ENCODE measurements around the gene PCDHA5.
"Not testable (repeated sequence)": the region's sequence is repeated elsewhere in the genome, so short reads cannot be mapped to it uniquely, and the experiment has no call there.

PCDHA5 gene

DNA sequence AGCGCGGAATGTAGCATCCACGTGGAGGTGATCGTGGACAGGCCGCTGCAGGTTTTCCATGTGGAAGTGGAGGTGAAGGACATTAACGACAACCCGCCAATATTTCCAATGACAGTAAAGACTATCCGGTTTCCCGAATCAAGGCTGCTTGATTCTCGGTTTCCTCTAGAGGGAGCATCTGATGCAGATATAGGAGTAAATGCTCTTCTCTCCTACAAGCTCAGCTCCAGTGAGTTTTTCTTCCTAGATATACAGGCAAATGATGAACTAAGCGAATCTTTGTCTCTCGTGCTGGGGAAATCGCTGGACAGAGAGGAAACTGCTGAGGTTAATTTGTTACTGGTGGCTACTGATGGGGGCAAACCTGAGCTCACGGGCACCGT, 26.2 kb upstream of the PCDHA5 start:
- in situ Hi-C loops (cut with MboI; ENCODE audit: low sequenced_read_pairs, unreplicated experiment), result no loop called here
- TF ChIP-seq, protein P1, sequence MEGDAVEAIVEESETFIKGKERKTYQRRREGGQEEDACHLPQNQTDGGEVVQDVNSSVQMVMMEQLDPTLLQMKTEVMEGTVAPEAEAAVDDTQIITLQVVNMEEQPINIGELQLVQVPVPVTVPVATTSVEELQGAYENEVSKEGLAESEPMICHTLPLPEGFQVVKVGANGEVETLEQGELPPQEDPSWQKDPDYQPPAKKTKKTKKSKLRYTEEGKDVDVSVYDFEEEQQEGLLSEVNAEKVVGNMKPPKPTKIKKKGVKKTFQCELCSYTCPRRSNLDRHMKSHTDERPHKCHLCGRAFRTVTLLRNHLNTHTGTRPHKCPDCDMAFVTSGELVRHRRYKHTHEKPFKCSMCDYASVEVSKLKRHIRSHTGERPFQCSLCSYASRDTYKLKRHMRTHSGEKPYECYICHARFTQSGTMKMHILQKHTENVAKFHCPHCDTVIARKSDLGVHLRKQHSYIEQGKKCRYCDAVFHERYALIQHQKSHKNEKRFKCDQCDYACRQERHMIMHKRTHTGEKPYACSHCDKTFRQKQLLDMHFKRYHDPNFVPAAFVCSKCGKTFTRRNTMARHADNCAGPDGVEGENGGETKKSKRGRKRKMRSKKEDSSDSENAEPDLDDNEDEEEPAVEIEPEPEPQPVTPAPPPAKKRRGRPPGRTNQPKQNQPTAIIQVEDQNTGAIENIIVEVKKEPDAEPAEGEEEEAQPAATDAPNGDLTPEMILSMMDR (IDR thresholded peaks at IDR 0.05; ENCODE audit: borderline replicate concordance, control extremely low read depth, extremely low read depth, insufficient read depth, missing control alignments), result no peak
- DNase-seq (ENCODE audit: low spot score), result no peak

DNA sequence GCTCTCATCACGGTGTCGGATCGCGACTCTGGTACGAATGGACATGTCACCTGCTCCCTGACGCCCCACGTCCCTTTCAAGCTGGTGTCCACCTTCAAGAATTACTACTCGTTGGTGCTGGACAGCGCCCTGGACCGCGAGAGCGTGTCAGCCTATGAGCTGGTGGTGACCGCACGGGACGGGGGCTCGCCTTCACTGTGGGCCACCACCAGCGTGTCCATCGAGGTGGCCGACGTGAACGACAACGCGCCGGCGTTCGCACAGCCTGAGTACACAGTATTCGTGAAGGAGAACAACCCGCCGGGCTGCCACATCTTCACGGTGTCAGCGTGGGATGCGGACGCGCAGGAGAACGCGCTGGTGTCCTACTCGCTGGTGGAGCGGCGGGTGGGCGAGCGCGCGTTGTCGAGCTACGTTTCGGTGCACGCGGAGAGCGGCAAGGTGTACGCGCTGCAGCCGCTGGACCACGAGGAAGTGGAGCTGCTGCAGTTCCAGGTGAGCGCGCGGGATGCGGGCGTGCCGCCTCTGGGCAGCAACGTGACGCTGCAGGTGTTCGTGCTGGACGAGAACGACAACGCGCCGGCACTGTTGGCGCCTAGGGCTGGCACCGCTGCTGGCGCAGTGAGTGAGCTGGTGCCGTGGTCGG, 25.2 kb upstream of the PCDHA5 start:
- in situ Hi-C loops (cut with MboI; ENCODE audit: low sequenced_read_pairs, unreplicated experiment); DNase-seq (ENCODE audit: low spot score): not testable (repeated sequence)

DNA sequence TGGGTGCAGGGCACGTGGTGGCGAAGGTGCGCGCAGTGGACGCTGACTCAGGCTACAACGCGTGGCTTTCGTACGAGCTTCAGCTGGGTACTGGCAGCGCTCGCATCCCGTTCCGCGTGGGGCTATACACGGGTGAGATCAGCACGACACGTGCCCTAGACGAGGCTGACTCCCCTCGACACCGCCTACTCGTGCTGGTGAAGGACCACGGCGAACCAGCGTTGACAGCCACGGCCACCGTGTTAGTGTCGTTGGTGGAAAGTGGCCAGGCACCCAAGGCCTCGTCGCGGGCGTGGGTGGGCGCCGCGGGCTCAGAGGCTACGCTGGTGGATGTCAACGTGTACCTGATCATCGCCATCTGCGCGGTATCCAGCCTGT, 24.7 kb upstream of the PCDHA5 start:
- TF ChIP-seq, protein P1 (IDR thresholded peaks at IDR 0.05; ENCODE audit: borderline replicate concordance, control extremely low read depth, extremely low read depth, insufficient read depth, missing control alignments), result no peak
- DNase-seq (ENCODE audit: low spot score), result no peak
- in situ Hi-C loops (cut with MboI; ENCODE audit: low sequenced_read_pairs, unreplicated experiment), result no loop called here

DNA sequence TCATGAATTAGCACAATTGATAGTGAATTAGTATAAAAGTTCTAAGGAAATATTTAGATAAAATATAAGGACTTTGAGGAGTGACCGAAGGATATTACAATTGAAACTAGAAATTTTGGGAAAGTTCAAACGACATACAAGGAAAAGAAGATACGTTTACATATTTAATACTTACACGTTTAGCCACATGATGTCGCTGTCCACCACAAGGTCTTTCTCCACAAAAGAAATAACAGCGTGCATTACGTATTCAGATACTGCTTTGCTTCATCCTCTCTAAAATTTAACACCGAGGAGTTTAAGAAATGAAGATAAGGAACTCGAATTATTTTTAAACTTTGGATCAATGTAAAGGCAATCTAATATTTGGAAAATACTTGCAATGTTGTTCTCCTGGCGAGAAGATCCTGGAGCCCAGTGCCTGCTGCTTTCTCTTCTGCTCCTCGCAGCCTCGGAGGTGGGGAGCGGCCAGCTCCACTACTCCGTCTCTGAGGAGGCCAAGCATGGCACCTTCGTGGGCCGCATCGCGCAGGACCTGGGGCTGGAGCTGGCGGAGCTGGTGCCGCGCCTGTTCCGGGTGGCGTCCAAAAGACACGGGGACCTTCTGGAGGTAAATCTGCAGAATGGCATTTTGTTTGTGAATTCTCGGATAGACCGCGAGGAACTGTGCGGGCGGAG, 20.5 kb upstream of the PCDHA5 start, which contains the start of gene PCDHA3:
Gene PCDHA3, plus strand, starts transcription at position 242 of the 678 bp plus-strand sequence.
- in situ Hi-C loops (cut with MboI; ENCODE audit: low sequenced_read_pairs, unreplicated experiment), result no loop called here
- TF ChIP-seq, protein P1 (IDR thresholded peaks at IDR 0.05; ENCODE audit: borderline replicate concordance, control extremely low read depth, extremely low read depth, insufficient read depth, missing control alignments), result no peak
- DNase-seq (ENCODE audit: low spot score), result no peak

DNA sequence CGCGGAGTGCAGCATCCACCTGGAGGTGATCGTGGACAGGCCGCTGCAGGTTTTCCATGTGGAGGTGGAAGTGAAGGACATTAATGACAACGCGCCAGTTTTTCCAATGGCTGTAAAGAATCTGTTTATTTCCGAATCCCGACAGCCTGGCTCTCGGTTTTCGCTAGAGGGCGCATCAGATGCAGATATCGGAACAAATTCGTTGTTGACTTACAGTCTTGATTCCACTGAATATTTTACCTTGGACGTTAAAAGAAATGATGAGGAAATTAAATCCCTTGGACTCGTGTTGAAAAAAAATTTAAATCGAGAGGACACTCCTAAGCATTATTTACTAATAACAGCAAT, 19.9 kb upstream of the PCDHA5 start:
- DNase-seq (ENCODE audit: low spot score), result no peak
- in situ Hi-C loops (cut with MboI; ENCODE audit: low sequenced_read_pairs, unreplicated experiment), result no loop called here
- TF ChIP-seq, protein P1 (IDR thresholded peaks at IDR 0.05; ENCODE audit: borderline replicate concordance, control extremely low read depth, extremely low read depth, insufficient read depth, missing control alignments), result no peak

DNA sequence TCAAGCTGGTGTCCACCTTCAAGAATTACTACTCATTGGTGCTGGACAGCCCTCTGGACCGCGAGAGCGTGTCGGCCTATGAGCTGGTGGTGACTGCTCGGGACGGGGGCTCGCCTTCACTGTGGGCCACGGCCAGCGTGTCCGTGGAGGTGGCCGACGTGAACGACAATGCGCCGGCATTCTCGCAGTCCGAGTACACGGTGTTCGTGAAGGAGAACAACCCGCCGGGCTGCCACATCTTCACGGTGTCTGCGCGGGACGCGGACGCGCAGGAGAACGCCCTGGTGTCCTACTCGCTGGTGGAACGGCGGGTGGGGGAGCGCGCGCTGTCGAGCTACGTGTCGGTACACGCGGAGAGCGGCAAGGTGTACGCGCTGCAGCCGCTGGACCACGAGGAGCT, 19.0 kb upstream of the PCDHA5 start:
- in situ Hi-C loops (cut with MboI; ENCODE audit: low sequenced_read_pairs, unreplicated experiment); DNase-seq (ENCODE audit: low spot score): not testable (repeated sequence)

DNA sequence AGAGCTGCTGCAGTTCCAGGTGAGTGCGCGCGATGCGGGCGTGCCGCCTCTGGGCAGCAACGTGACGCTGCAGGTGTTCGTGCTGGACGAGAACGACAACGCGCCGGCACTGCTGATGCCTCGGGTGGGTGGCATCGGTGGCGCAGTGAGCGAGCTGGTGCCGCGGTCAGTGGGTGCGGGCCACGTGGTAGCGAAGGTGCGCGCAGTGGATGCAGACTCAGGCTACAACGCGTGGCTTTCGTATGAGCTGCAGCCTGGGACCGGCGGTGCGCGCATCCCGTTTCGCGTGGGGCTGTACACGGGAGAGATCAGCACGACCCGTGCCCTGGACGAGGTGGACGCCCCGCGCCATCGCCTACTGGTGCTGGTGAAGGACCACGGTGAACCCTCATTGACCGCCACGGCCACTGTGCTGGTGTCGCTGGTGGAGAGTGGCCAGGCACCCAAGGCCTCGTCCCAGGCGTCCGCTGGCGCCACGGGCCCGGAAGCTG, 18.6 kb upstream of the PCDHA5 start:
- no peak for DNase-seq (ENCODE audit: low spot score)
- in situ Hi-C loops (cut with MboI; ENCODE audit: low sequenced_read_pairs, unreplicated experiment), result no loop called here

More for the DNA sequence above, 18.6 kb upstream of the PCDHA5 start:
- TF ChIP-seq, protein P1 (IDR thresholded peaks at IDR 0.05; ENCODE audit: borderline replicate concordance, control extremely low read depth, extremely low read depth, insufficient read depth, missing control alignments), result no peak
